ENCODE measurements around the gene UMPS.

- TF ChIP-seq EGR1 (IDR thresholded peaks at IDR 0.05) (no peak), RAD21 (IDR thresholded peaks at IDR 0.05; ENCODE audit: low read depth) (no peak), CEBPB (IDR thresholded peaks at IDR 0.05) (no peak), TAF1 (IDR thresholded peaks at IDR 0.05; ENCODE audit: low read depth) (peak; percentile 95), MAX (IDR thresholded peaks at IDR 0.05) (peak; percentile 74), ZBTB7A (IDR thresholded peaks at IDR 0.05; ENCODE audit: low read depth) (no peak), YY1 (IDR thresholded peaks at IDR 0.05; ENCODE audit: low read depth) (peak; percentile 95), EP300 (IDR thresholded peaks at IDR 0.05; ENCODE audit: borderline replicate concordance) (0 out of 2 replicates have a peak, but pooled peaks have one; percentile 38), CREB1 (IDR thresholded peaks at IDR 0.05; ENCODE audit: low read depth) (peak; percentile 90), FOXM1 (IDR thresholded peaks at IDR 0.05; ENCODE audit: borderline replicate concordance, low read depth) (no peak), TCF12 (IDR thresholded peaks at IDR 0.05; ENCODE audit: low read depth) (peak; percentile 64), NFIC (IDR thresholded peaks at IDR 0.05) (0 out of 2 replicates have a peak, but pooled peaks have one; percentile 15), REST (IDR thresholded peaks at IDR 0.05; ENCODE audit: low read depth) (no peak)
Observed at GRCh38 chr3:124730129-124730940, at the start of gene UMPS.
